ENCODE data around the gene CSRNP3. TPM values are rescaled to one million over a fixed set of nuclear protein-coding genes. Genes with fewer than 3 reads are reported as not detected.
A peak's percentile ranks its signal among the peaks of the same experiment; 100 is the strongest.

The CSRNP3 gene
- total and polyA plus RNA-seq, 2 donors (not counting 3 experiments of a cell fraction or from before 2014, with no cell fraction given): not detected

- ChIA-PET POLR2A (no interaction called here), CTCF (interaction anchor here (0.9 to 1.0 kb wide), 2 partner anchors 15 to 301 kb away, joined by 3 read pairs; no protein-coding TSS in a partner anchor)
- TF ChIP-seq JUN (IDR thresholded peaks at IDR 0.05; ENCODE audit: borderline replicate concordance, insufficient read depth, insufficient read length, low read depth): no peak
- no peak for TF ChIP-seq CTCF (IDR thresholded peaks at IDR 0.05; ENCODE audit: extremely low read depth in 1 of 2, insufficient read depth in 1 of 2, low read depth in 1 of 2, low read length in 2 of 2)
- TF ChIP-seq POLR2AphosphoS5 (IDR thresholded peaks at IDR 0.05; ENCODE audit: insufficient read depth, low read depth, low read length): no peak
- TF ChIP-seq FOS (IDR thresholded peaks at IDR 0.05; ENCODE audit: borderline replicate concordance, insufficient read depth, low read length): no peak
- TF ChIP-seq POLR2A (IDR thresholded peaks at IDR 0.05; ENCODE audit: low read depth, low read length): no peak
These were observed 104.3 kb downstream of the CSRNP3 start for GRCh38 chr2:165573534-165574461.

More at GRCh38 chr2:165573534-165574461, 104.3 kb downstream of the CSRNP3 start:
- Histone ChIP-seq H2AFZ (ENCODE audit: low read depth, low read length) (peak overlapping the region; percentile 19), H3K27ac (ENCODE audit: insufficient read depth, low read depth, low read length) (no peak overlapping the region), H4K20me1 (replicated peaks; ENCODE audit: control insufficient read depth, extremely low read depth, insufficient read depth, low read length) (no peaks in the 10 kb centered on the region), H3K36me3 (ENCODE audit: control insufficient read depth in 2 of 2, extremely low read depth in 1 of 2, insufficient read depth in 2 of 2, low read length in 2 of 2) (no peaks in the 10 kb centered on the region), H3K4me1 (ENCODE audit: control insufficient read depth, extremely low read depth, insufficient read depth, low read length) (no peaks in the 10 kb centered on the region), H3K9ac (replicated peaks; ENCODE audit: extremely low read depth, insufficient read depth, low read length) (no peak overlapping the region), H3K9me1 (replicated peaks; ENCODE audit: control insufficient read depth, extremely low read depth, insufficient read depth, low read length) (no peaks in the 10 kb centered on the region), H3K4me2 (ENCODE audit: insufficient read depth, low read length) (peak overlapping the region; percentile 22), H3K79me2 (ENCODE audit: control insufficient read depth, insufficient read depth, low read length) (no peaks in the 10 kb centered on the region), H3K4me3 (replicated peaks in 1 of 3; ENCODE audit: insufficient read depth in 1 of 3, low read depth in 1 of 3, low read length in 3 of 3) (no peak overlapping the region), H3K27me3 (ENCODE audit: control insufficient read depth in 2 of 2, insufficient read depth in 2 of 2, low read length in 2 of 2) (no peaks in the 10 kb centered on the region), H3K9me3 (replicated peaks; ENCODE audit: control insufficient read depth, insufficient read depth, low read length) (no peaks in the 10 kb centered on the region)
- no peak for FAIRE-seq
- dilution Hi-C loops (cut with MboI; ENCODE audit: extremely low pct_ligation_motif_present, low sequenced_read_pairs) (no loop called here), intact Hi-C loops (cut with micrococcal nuclease) (no loop called here)
- BruUV-seq (replicated peaks): no TSS peak
- peak; percentile 3 for DNase-seq (ENCODE audit: low read depth, low spot score)
